Measurements from ENCODE around the gene FGFBP1. TPM values are rescaled to one million over a fixed set of nuclear protein-coding genes. Genes with fewer than 3 reads are reported as not detected.

The FGFBP1 gene
- polyA plus RNA-seq, 2 of the 4 experiments (the other 2 are of a cell fraction) = 1.1 to 4.0 TPM

Other genes with a start within 250 kb of the FGFBP1 start
- gene BST1, start 235.7 kb downstream of the FGFBP1 start, polyA plus RNA-seq (2011; rRNA removed) = 11.7 and 13.6 TPM in 2 replicates
- gene BST1, start 235.7 kb downstream of the FGFBP1 start, polyA plus RNA-seq (2017; fragmentation: RNase III; extraction: RNeasy Plus Mini Kit Qiagen cat#74134 plus additional on column Dnase treatment) = 16.0 to 18.3 TPM (median 16.4 TPM) in 3 replicates
- gene CD38, start 160.4 kb downstream of the FGFBP1 start, polyA plus RNA-seq (2011; rRNA removed) = 12.2 and 12.4 TPM in 2 replicates
- gene CD38, start 160.4 kb downstream of the FGFBP1 start, polyA plus RNA-seq (2017; fragmentation: RNase III; extraction: RNeasy Plus Mini Kit Qiagen cat#74134 plus additional on column Dnase treatment) = 7.8 to 9.1 TPM (median 8.2 TPM) in 3 replicates
- gene FGFBP2, start 24.4 kb upstream of the FGFBP1 start, polyA plus RNA-seq (2011; rRNA removed) = not detected in 2 replicates
- gene FGFBP2, start 24.4 kb upstream of the FGFBP1 start, polyA plus RNA-seq (2017; fragmentation: RNase III; extraction: RNeasy Plus Mini Kit Qiagen cat#74134 plus additional on column Dnase treatment) = not detected in 3 replicates
- gene PROM1, start 145.3 kb upstream of the FGFBP1 start, polyA plus RNA-seq (2011; rRNA removed) = 0.04 and 0.14 TPM in 2 replicates
- gene PROM1, start 145.3 kb upstream of the FGFBP1 start, polyA plus RNA-seq (2017; fragmentation: RNase III; extraction: RNeasy Plus Mini Kit Qiagen cat#74134 plus additional on column Dnase treatment) = 0.03 to 0.12 TPM in 2 of 3 replicates, not detected in the other